LNCaP clone FGC (cell line): ENCODE measurements around the gene MTUS2.

Experiments used
- DNase-seq: peaks from one replicate; pipeline ENCODE4 v3.0.0-alpha.2; 2011; ENCODE audit warnings: low read depth
- H3K4me3 ChIP-seq: 2 replicates; pipeline ENCODE4 v1.5.1; 2011; ENCODE audit warnings: mild to moderate bottlenecking, low read depth, low read length, control low read depth
- TF ChIP-seq, protein P1 (sequence below): IDR thresholded peaks from 2 replicates; pipeline ENCODE4 v1.5.1; 2012; ENCODE audit warnings: mild to moderate bottlenecking; ENCODE audit not compliant: control insufficient read depth, insufficient read depth; ENCODE audit errors: extremely low read depth

The MTUS2 gene

DNA sequence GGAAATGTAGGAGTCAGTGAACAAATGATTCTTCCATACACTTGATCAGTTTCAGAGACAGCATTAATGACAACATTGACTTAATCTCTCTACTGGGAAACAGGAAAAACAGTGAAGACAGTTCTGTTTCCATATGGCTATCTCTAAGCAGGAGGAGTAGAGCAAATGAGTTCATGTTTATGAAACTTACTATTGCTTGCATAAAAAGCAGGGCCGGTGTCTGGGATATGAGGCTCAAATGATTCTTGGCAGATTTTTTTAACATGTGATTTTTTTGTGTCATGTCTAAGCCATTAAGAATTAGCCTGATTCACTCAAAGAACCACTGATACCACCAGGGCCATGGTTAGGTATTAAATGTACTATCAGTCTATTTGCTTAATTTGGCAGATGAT, 633.5 kb downstream of the MTUS2 start:
- no peak for DNase-seq
- TF ChIP-seq, protein P1, sequence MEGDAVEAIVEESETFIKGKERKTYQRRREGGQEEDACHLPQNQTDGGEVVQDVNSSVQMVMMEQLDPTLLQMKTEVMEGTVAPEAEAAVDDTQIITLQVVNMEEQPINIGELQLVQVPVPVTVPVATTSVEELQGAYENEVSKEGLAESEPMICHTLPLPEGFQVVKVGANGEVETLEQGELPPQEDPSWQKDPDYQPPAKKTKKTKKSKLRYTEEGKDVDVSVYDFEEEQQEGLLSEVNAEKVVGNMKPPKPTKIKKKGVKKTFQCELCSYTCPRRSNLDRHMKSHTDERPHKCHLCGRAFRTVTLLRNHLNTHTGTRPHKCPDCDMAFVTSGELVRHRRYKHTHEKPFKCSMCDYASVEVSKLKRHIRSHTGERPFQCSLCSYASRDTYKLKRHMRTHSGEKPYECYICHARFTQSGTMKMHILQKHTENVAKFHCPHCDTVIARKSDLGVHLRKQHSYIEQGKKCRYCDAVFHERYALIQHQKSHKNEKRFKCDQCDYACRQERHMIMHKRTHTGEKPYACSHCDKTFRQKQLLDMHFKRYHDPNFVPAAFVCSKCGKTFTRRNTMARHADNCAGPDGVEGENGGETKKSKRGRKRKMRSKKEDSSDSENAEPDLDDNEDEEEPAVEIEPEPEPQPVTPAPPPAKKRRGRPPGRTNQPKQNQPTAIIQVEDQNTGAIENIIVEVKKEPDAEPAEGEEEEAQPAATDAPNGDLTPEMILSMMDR: no peak
- H3K4me3 ChIP-seq: no peak overlapping the region

DNA sequence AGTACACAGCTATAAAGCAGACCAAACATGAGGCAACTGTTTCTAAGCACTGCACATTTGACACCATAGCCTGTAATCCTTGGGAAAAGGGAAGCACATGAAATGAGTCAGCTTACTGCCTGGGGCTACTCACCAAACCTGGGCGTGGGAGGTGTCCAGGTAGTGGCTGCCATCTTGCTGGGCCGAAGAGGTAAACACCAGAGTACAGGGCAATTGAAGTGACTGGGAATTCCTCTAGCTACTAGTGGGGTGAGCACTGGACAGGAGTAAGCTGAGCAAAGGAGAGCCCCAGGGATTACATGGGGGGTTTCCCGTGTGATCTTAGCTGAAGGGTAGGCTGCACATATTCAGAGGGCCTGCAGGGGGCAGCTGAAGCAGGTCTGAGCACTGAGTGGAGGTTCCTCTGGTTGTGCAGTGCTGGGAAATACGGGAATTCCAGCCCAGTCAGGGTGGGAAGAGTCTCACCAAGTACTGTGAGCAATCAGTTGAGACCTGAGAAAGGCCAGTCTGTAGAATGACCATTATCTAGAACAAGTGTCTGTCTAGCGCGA, 634.9 kb downstream of the MTUS2 start:
- H3K4me3 ChIP-seq: no peak overlapping the region
- no peak for DNase-seq
- TF ChIP-seq, protein P1: no peak

DNA sequence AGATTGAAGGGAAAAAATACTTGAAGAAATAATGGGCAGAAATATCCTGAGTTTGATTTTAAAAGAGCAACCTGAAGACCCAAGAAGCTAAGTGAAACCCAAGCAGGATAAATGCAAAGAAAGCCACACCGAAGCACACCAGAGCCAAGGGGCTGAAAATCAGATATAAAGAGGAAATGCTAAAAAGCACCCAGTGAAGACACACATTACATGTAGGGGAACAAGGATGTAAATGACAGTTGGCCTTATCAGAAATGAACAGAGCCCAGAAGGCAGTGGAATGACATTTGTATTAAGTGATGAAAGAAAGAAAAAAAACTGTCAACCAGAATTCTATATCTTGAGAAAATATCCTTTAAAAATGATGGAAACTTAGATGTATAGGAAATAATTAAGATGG, 636.3 kb downstream of the MTUS2 start:
- DNase-seq: no peak
- TF ChIP-seq, protein P1: no peak
- H3K4me3 ChIP-seq: no peak overlapping the region

DNA sequence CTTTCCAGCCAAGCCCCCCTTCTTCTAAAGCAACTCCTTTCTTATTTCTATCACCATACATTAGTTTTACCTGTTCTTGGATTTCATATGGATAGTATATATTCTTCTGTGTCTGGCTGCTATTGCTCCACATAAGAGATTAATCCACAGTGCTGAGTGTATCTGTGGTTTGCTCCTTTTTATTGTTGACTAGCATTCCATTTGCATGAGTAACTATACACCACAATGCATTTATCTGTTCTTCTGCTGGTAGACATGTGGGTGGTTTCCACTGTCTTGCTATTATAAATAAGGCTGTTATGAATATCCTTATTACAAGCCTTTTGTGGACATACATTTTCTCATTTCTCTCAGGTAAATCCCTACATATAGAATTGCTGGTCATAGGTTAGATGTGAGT, 637.2 kb downstream of the MTUS2 start:
- DNase-seq: no peak

DNA sequence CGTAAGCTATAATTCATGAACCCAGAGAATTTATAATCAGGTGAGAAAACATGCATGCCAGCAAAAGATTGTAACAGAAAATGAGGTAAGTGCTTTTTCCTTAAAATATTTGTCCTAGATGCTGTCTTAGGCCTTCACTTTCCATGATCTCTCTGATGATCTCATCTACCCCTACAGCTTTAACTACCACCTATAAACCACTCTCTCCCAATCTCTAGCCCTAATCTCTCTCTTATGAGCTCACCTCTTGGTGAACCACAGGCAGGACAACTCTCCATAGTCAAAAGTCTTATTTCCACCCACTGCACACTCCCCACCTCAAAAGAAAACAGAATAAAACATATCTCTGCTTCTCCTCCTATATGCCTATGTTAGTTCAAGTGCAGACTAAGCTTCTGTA, 638.3 kb downstream of the MTUS2 start:
- DNase-seq: no peak
- TF ChIP-seq, protein P1: no peak
- H3K4me3 ChIP-seq: no peak overlapping the region

More for the DNA sequence above, 637.2 kb downstream of the MTUS2 start:
- TF ChIP-seq, protein P1: no peak
- no peak overlapping the region for H3K4me3 ChIP-seq

DNA sequence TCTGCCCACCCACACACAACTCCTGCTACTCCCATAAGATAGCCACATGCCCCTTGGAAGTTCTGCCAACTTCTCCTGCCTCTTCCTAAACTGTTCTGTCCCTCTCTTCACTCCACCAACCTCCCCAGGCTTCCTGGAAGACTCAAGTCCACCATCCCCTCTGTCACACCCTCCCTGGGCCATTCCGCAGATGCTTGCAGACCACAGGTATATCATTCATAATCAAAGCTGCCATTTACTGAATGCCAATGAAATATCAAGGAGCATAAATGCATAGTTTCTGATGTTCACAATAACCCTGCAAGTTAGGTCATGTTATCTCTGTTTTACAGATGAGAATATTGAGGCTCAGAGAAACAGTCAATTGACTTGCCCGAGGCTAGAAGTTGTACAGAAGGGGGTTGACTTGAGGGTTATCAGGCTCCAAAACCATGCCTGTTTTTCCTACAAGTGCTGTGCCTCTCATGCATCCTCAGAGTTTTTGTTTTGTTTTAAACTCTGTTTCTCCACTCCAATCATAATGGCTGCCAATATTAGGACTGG, 639.7 kb downstream of the MTUS2 start:
- TF ChIP-seq, protein P1: no peak
- DNase-seq: no peak
- no peak overlapping the region for H3K4me3 ChIP-seq

DNA sequence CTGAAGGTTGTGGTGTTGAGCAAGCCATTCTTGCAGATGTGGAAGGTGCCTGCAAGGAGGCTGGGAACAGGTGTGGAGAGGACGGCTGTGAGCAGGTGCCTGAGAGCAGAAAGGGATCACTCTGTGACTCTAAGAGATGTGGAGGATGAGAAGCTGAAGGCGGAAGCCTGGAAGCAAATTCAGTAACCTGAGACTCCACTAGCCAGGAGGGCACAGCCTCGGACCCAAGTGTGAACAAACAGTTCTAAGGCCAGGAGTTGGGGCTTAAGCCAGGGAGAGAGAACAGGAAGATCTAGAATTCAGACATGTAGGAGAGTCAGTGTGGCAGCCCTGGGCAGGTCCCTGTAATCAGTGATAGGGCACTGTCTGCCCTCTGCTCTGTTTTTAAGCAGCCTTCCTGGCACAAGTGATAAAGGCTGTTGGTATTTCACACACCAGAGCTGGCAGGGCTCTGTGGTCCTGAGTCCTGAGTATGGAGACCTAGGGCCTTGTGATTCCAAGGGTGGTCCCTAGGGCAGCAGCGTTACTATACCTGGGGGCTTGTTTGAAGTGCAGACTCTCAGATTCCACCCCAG, 644.1 kb downstream of the MTUS2 start:
- TF ChIP-seq, protein P1: no peak
- DNase-seq: no peak
- no peak overlapping the region for H3K4me3 ChIP-seq
